GM12878 (cell line): ENCODE data around the gene CMTM2. TPM values are rescaled to one million over a fixed set of nuclear protein-coding genes. Genes with fewer than 3 reads are reported as not detected.

Source experiments
- ATAC-seq: fragments of 200-7000 bp; cut with Tn5 transposase; 3 replicates; pipeline ENCODE4 v1.9.1; 2020; ENCODE audit warnings: mild to moderate bottlenecking, moderate library complexity
- BruUV-seq: library from RNA; stranded (reverse); fragments of 400-500 nt; replicated peaks from 2 replicates; lab custom pipeline; 2021; lab: Mats Ljungman, UMichigan
- CTCF ChIA-PET: fragments of 300-600 bp; sonication (Branson Sonifier 250); formaldehyde crosslinking; extraction: SDS; loops from one replicate; lab custom pipeline; 2021; ENCODE audit warnings: inconsistent platforms; lab: Yijun Ruan, JAX
- POLR2A ChIA-PET: fragments of 350-600 bp; formaldehyde crosslinking; extraction: SDS; loops from one replicate; lab custom pipeline; 2021; ENCODE audit warnings: inconsistent platforms; lab: Charles Lee
- RAD21 ChIA-PET: fragments of 300-600 bp; sonication (Branson Sonifier 250); formaldehyde crosslinking; loops from one replicate; lab custom pipeline; 2023; ENCODE audit warnings: antibody characterized with exemption; ENCODE audit not compliant: unreplicated experiment; lab: Charles Lee
- SMC1A ChIA-PET: fragments of 300-600 bp; sonication (Branson Sonifier 250); formaldehyde crosslinking; loops from one replicate; lab custom pipeline; 2023; ENCODE audit not compliant: unreplicated experiment, uncharacterized antibody; lab: Charles Lee
- DNase-seq: peaks from one replicate; pipeline ENCODE4 v3.0.0-alpha.2; 2011; ENCODE audit warnings: low read depth, low spot score
- FAIRE-seq: peaks from 3 replicates; lab custom pipeline; 2011; peaks lifted over from hg19 to GRCh38; lab: Jason Lieb, UNC
- H2AFZ ChIP-seq: 2 replicates; pipeline ENCODE4 v1.6.0; 2011; ENCODE audit warnings: low read depth, low read length, control low read depth; ENCODE audit not compliant: control insufficient read depth
- H3K27ac ChIP-seq: 2 replicates; pipeline ENCODE4 v1.5.1; 2011; ENCODE audit warnings: control low read depth; ENCODE audit not compliant: control insufficient read depth, insufficient read depth
- H3K27me3 ChIP-seq, 2 experiments: replicated peaks in 1 of 2; 2 replicates each; pipeline versions ENCODE4 v1.6.0 to v1.6.1; 2011; ENCODE audit warnings: low read length in 1 of 2; ENCODE audit not compliant: control insufficient read depth in 2 of 2, insufficient read depth in 2 of 2
- H3K36me3 ChIP-seq, 2 experiments: 2 replicates each; pipeline ENCODE4 v1.5.1; 2011; ENCODE audit warnings: low read length in 1 of 2; ENCODE audit not compliant: control insufficient read depth in 2 of 2, insufficient read depth in 2 of 2
- H3K4me1 ChIP-seq: 2 replicates; pipeline ENCODE4 v1.6.1; 2011; ENCODE audit warnings: mild to moderate bottlenecking, low read length, moderate library complexity, mixed read lengths; ENCODE audit not compliant: control insufficient read depth, insufficient read depth
- H3K4me2 ChIP-seq: 2 replicates; pipeline ENCODE4 v1.6.0; 2011; ENCODE audit warnings: control low read depth; ENCODE audit not compliant: control insufficient read depth, insufficient read depth
- H3K4me3 ChIP-seq: fragments of 200-600 bp; sonication (generic); 2 replicates; pipeline ENCODE4 v1.5.1; 2016
- H3K79me2 ChIP-seq: 2 replicates; pipeline ENCODE4 v1.6.0; 2011; ENCODE audit warnings: low read length; ENCODE audit not compliant: control insufficient read depth, insufficient read depth
- H3K9ac ChIP-seq: 2 replicates; pipeline ENCODE4 v1.8.0; 2011; ENCODE audit warnings: low read length, control low read depth, mixed read lengths; ENCODE audit not compliant: control insufficient read depth, insufficient read depth
- H3K9me3 ChIP-seq: replicated peaks from 3 replicates; pipeline ENCODE4 v1.5.1; 2011; ENCODE audit warnings: mild to moderate bottlenecking, low read length; ENCODE audit not compliant: control insufficient read depth, insufficient read depth
- H4K20me1 ChIP-seq: 2 replicates; pipeline ENCODE4 v1.6.0; 2011; ENCODE audit not compliant: control insufficient read depth, insufficient read depth
- ASH2L ChIP-seq: fragments of 300-600, 200-600 bp; sonication (generic); IDR thresholded peaks from 2 replicates; pipeline ENCODE4 v1.6.1; 2017; ENCODE audit warnings: low read depth, mild to moderate bottlenecking, borderline replicate concordance
- FOXK2 ChIP-seq: fragments of 450-650 bp; IDR thresholded peaks from 2 replicates; pipeline ENCODE4 v1.6.1; 2017; ENCODE audit warnings: mild to moderate bottlenecking, moderate library complexity
- MAX ChIP-seq: IDR thresholded peaks from 2 replicates; pipeline ENCODE4 v1.6.1; 2012; ENCODE audit warnings: low read depth, low read length, improper control_type of control experiment
- POLR2AphosphoS5 ChIP-seq: IDR thresholded peaks from 2 replicates; pipeline ENCODE4 v1.6.1; 2011; ENCODE audit warnings: mild to moderate bottlenecking, low read length, inconsistent platforms
- RAD51 ChIP-seq: fragments of 450-650 bp; IDR thresholded peaks from 2 replicates; pipeline ENCODE4 v1.6.1; 2016; ENCODE audit warnings: moderate library complexity, mild to moderate bottlenecking, inconsistent platforms
- SMAD5 ChIP-seq: IDR thresholded peaks from 2 replicates; pipeline ENCODE4 v1.6.1; 2016; ENCODE audit warnings: antibody characterized with exemption, low read depth
- TARDBP ChIP-seq: IDR thresholded peaks from 2 replicates; pipeline ENCODE4 v1.6.1; 2016; ENCODE audit warnings: borderline replicate concordance
- TBL1XR1 ChIP-seq: IDR thresholded peaks from 2 replicates; pipeline ENCODE4 v1.6.1; 2012; ENCODE audit warnings: low read depth, low read length, improper control_type of control experiment
- ZBTB33 ChIP-seq: fragments of 450-650 bp; IDR thresholded peaks from 2 replicates; pipeline ENCODE4 v1.6.1; 2017; ENCODE audit warnings: mild to moderate bottlenecking
- ZNF687 ChIP-seq: fragments of 450-650 bp; IDR thresholded peaks from 2 replicates; pipeline ENCODE4 v1.6.1; 2017; ENCODE audit warnings: mild to moderate bottlenecking, moderate library complexity
- WGBS: methylation state at CpG from one replicate; pipeline ENCODE4 v1.1.6; 2016; ENCODE audit warnings: low lambda C conversion rate; ENCODE audit not compliant: insufficient replicate concordance, insufficient coverage; ENCODE audit errors: missing lambda C conversion rate; 5-methylcytosine and 5-hydroxymethylcytosine counted together
- in situ Hi-C: fragments of 300-500 bp; cut with MboI; formaldehyde crosslinking; loops from 9 replicates; pipeline ENCODE4 v1.14.3; 2018; ENCODE audit warnings: mixed read lengths
- intact Hi-C: fragments of 100-400 bp; cut with micrococcal nuclease; formaldehyde crosslinking; loops from one replicate; pipeline ENCODE4 v1.14.2; 2022; ENCODE audit not compliant: unreplicated experiment
- polyA plus RNA-seq, 11 experiments: library from polyadenylated mRNA; depleted of rRNA in 4 of 11; unstranded in 6 of 11; stranded (reverse) in 5 of 11; fragments of >200 nt; fragmentation: Nextera tagmentation in 4 of 11; fragmentation: Illumina TruSeq in 1 of 11; extraction: Ambion mirVana in 4 of 11; extraction: Trizol in 1 of 11; gene quantifications; 1 replicate in 1 of 11; 2 replicates in 10 of 11; pipeline versions ENCODE4 v1.2.1 to v1.2.3, GENCODE V29; 2011 to 2016; ENCODE audit warnings: inconsistent platforms in 2 of 11, missing spikeins in 2 of 11, low read depth in 1 of 11
- total RNA-seq, 4 experiments: library from RNA; depleted of rRNA in 3 of 4; stranded (reverse); fragments of >200 nt in 3 of 4; fragmentation: Illumina TruSeq in 1 of 4; extraction: Trizol in 1 of 4; gene quantifications; 2 replicates each; pipeline versions ENCODE4 v1.2.1 to v1.2.3, GENCODE V29; 2013 to 2021

The CMTM2 gene
- total and polyA plus RNA-seq, 10 of the 15 experiments (the other 5 are each of a cell fraction or from before 2014, with no cell fraction given), result 0.26 to 0.34 TPM; not detected in 8

- no TSS peak for BruUV-seq
- no peak overlapping the region for H2AFZ ChIP-seq
- intact Hi-C loops (no loop called here), in situ Hi-C loops (no loop called here)
- TF ChIP-seq SMAD5 (no peak), POLR2AphosphoS5 (no peak), ASH2L (no peak), ZNF687 (no peak), ZBTB33 (no peak), TARDBP (no peak), FOXK2 (no peak), RAD51 (no peak), MAX (no peak), TBL1XR1 (no peak)
- H3K4me2 ChIP-seq, result no peak overlapping the region
- ChIA-PET POLR2A (interaction anchor here (0.8 kb wide), 1 partner anchor 46 kb away, joined by 3 read pairs; no protein-coding TSS in a partner anchor), CTCF (interaction anchor here (0.6 to 4.6 kb wide), 8 partner anchors 10 to 257 kb away, joined by 3 to 32 read pairs (median 3); no protein-coding TSS in a partner anchor), RAD21 (no interaction called here), SMC1A (no interaction called here)
- H3K9me3 ChIP-seq, result no peaks in the 10 kb centered on the region
- H3K4me1 ChIP-seq, result no peaks in the 10 kb centered on the region
- ATAC-seq (no peak; the same call in 2 of the 3 replicates), DNase-seq (no peak), FAIRE-seq (no peak)
- no peak overlapping the region for H3K4me3 ChIP-seq
- no peaks in the 10 kb centered on the region for H4K20me1 ChIP-seq
- H3K27me3 ChIP-seq, result peaks cover 0 to 4% of the 10 kb centered on the region in 2 experiments; a peak in 2 of 4 replicates
- no peaks in the 10 kb centered on the region for H3K79me2 ChIP-seq
- 41% methylated on average over 7 of the region's 7 CpGs for WGBS
- H3K9ac ChIP-seq, result no peak overlapping the region
- H3K36me3 ChIP-seq, result peaks cover 0 to 2% of the 10 kb centered on the region in 2 experiments; a peak in 2 of 4 replicates
- no peak overlapping the region for H3K27ac ChIP-seq
Observed at GRCh38 chr16:66617728-66618127, 38.5 kb downstream of the CMTM2 start.
